ENCODE measurements around the gene KCNJ6. TPM values are rescaled to one million over a fixed set of nuclear protein-coding genes. Genes with fewer than 3 reads are reported as not detected.

The KCNJ6 gene
- total and polyA plus RNA-seq, 2 of the 8 experiments (the other 6 are each of a cell fraction or from before 2014, with no cell fraction given) = 0.51 to 1.2 TPM

GRCh38 chr21:37915941-37916309 lies 332 bp downstream of the KCNJ6 start:
- Histone ChIP-seq H3K14ac (ENCODE audit: insufficient read length) (no peak overlapping the region), H2BK20ac (ENCODE audit: low read length) (no peak overlapping the region), H3K4me3 (ENCODE audit: extremely low read depth in 1 of 4, insufficient read depth in 2 of 4, low read depth in 3 of 4, low read length in 4 of 4) (peak overlapping the region; percentile 64 to 76 (median 66)), H3K79me1 (ENCODE audit: low read depth, low read length) (no peaks in the 10 kb centered on the region), H4K91ac (replicated peaks; ENCODE audit: insufficient read length, low read length) (no peak overlapping the region), H3K79me2 (ENCODE audit: control insufficient read depth in 1 of 2, insufficient read depth in 2 of 2, low read length in 2 of 2) (no peaks in the 10 kb centered on the region), H3K36me3 (ENCODE audit: control insufficient read depth in 2 of 4, insufficient read depth in 4 of 4, low read length in 3 of 4) (no peaks in the 10 kb centered on the region), H3K23ac (ENCODE audit: insufficient read length) (no peak overlapping the region), H3K23me2 (ENCODE audit: low read depth, low read length) (peaks cover 13% of the 10 kb centered on the region), H3K56ac (replicated peaks; ENCODE audit: insufficient read length, low read depth, low read length) (no peak overlapping the region), H2BK15ac (ENCODE audit: low read length) (peak overlapping the region; percentile 34; the same call in 1 of the 2 replicates), H4K8ac (ENCODE audit: extremely low read depth, insufficient read depth, low read length) (no peak overlapping the region), H4K20me1 (replicated peaks in 1 of 2; ENCODE audit: control insufficient read depth in 1 of 2, insufficient read depth in 2 of 2, low read length in 2 of 2) (peaks cover 0 to 3% of the 10 kb centered on the region in 2 experiments), H3K27me3 (replicated peaks in 1 of 4; ENCODE audit: control insufficient read depth in 3 of 4, extremely low read depth in 1 of 4, insufficient read depth in 3 of 4, low read length in 3 of 4) (peaks cover 9 to 17% (median 16%) of the 10 kb centered on the region in 4 experiments), H2BK120ac (replicated peaks; ENCODE audit: low read depth, low read length) (no peak overlapping the region), H3K4me2 (ENCODE audit: insufficient read depth in 1 of 2, low read depth in 2 of 2, low read length in 2 of 2) (peak overlapping the region; percentile 92 to 96), H3K4ac (replicated peaks; ENCODE audit: insufficient read length, low read depth, low read length) (no peak overlapping the region), H3K27ac (ENCODE audit: low read depth, low read length) (no peak overlapping the region), H2AFZ (ENCODE audit: low read length) (peak overlapping the region; percentile 30; the same call in 1 of the 2 replicates), H4K5ac (ENCODE audit: insufficient read length, low read depth, low read length) (no peak overlapping the region), H2BK12ac (ENCODE audit: low read depth, low read length) (no peak overlapping the region), H3K18ac (ENCODE audit: extremely low read depth, low read length) (no peak overlapping the region), H3K9me3 (ENCODE audit: insufficient read depth in 2 of 2, low read depth in 1 of 2, low read length in 1 of 2) (no peaks in the 10 kb centered on the region), H2AK5ac (ENCODE audit: low read depth, low read length) (no peak overlapping the region), H2BK5ac (ENCODE audit: low read depth, low read length) (no peak overlapping the region), H3K4me1 (replicated peaks in 1 of 4; ENCODE audit: control insufficient read depth in 3 of 4, insufficient read depth in 4 of 4, low read length in 3 of 4) (peaks cover 3 to 13% (median 5%) of the 10 kb centered on the region in 4 experiments; a peak in 6 of 7 replicates), H3K9ac (replicated peaks in 1 of 4; ENCODE audit: extremely low read depth in 1 of 4, low read depth in 3 of 4, low read length in 3 of 4) (no peak overlapping the region)
- WGBS, 2 experiments (ENCODE audit: extremely low coverage in 1 of 2, insufficient coverage in 1 of 2, insufficient read length in 1 of 2, insufficient replicate concordance in 2 of 2, low coverage in 1 of 2, low lambda C conversion rate in 2 of 2, missing lambda C conversion rate in 1 of 2) = 0% methylated on average over 20 of the region's 26 CpGs; no CpG with 5 or more reads in 1 of the 2 experiments
- ChIA-PET CTCF (ENCODE audit: partially characterized antibody) (interaction anchor here (0.6 to 6.5 kb wide), 20 partner anchors 9 to 389 kb away, joined by 3 to 54 read pairs (median 4); no protein-coding TSS in a partner anchor), POLR2A (ENCODE audit: partially characterized antibody) (no interaction called here)
- TF ChIP-seq EZH2 (IDR thresholded peaks at IDR 0.05; ENCODE audit: low read depth, low read length, severe bottlenecking) (peak; percentile 22), SIN3A (conservative IDR thresholded peaks at IDR 0.05 in 1 of 2, IDR thresholded peaks at IDR 0.05 in 1 of 2; ENCODE audit: low read depth in 1 of 2, low read length in 2 of 2) (peak in 1 of 2 experiments; percentile 16; a peak in 1 of 4 replicates), PHF8 (conservative IDR thresholded peaks at IDR 0.05; ENCODE audit: low read depth, low read length) (0 out of 2 replicates have a peak, but pooled peaks have one; percentile 1), SAP30 (IDR thresholded peaks at IDR 0.05; ENCODE audit: insufficient read depth, insufficient replicate concordance, low read length) (no peak)
- TF ChIP-seq, protein P1, sequence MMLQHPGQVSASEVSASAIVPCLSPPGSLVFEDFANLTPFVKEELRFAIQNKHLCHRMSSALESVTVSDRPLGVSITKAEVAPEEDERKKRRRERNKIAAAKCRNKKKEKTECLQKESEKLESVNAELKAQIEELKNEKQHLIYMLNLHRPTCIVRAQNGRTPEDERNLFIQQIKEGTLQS (IDR thresholded peaks at IDR 0.05; ENCODE audit: insufficient read depth, low read depth, low read length) = no peak
- no peak for FAIRE-seq
- DNase-seq (ENCODE audit: low read depth in 1 of 2, low spot score in 2 of 2) = peak in 1 of 2 experiments; percentile 80
